ENCODE measurements around the gene ARL15.

Gene ARL15

DNA sequence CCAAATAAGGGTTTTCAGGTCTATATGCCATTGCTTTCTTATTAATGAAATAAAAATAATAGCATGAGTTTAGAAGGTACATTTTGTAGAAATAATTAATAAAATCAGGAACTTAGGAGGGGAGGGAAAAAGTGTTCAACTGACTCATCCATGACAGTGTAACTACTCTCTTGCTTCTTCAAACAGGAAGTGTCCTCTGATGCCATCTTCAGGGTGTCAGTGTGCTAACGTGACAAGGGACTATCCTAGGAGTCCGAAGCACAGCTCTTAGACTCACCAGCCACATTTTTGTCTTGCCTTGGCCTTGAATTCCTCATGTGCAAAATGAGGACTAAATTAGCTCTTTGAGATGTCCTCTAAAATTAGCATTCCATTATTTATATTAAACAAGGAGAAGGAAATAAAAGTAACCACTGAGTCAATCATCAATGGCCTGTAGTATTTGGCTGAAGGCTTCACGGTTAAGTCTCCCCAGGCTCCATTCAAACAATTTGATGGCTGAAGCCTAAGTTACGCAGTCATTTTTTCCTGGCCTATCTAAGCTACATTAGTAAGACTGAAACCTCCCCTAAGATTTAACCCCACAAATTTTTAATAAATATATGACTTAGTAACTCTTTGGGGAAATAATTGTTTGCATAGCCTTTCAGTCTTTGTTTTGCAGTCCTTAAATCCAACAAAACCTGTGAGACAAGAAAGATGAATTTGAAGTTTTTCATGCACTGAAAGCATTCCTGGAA, 151.1 kb downstream of the ARL15 start:
- no peak for DNase-seq (ENCODE audit: low read depth in 2 of 2)

DNA sequence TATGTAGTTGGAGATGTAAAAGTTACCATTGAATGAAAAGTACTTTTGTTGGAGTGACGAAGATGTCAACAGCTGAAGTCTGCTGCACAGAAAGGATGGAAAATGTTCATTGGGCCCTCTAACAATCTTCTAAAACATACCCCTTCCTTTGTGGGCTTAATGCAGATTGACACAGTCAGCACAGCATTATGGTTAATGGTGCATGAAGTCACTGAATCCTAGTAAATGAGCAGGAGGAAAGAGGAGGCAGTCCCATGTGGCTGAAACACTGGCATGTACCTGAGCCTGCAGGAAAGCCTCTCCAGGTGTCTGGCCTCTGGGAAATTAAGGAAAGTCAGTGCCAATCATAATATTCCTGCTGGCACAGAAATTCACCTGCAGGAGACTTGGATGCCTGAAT, 153.8 kb downstream of the ARL15 start:
- DNase-seq (ENCODE audit: low read depth in 2 of 2), result no peak

DNA sequence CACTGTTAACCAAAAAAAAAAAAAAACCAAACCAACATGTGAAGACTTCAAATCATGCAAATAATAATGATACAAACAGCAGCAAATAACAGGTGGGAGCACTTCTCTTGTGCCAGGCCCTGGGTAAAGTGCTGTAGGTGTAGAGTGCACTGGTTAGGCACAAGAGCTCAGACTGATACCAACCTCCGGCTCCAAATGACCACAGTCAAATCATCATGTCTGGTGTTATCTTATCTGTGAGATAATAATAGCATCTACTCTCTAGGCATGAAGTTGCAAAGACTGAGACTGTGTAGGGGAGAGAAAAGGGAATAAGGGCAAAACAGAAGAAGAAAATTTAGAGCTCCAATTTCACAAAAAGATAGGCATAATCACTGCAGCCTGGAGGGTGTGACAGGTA, 159.5 kb downstream of the ARL15 start:
- DNase-seq (ENCODE audit: low read depth in 2 of 2), result no peak

DNA sequence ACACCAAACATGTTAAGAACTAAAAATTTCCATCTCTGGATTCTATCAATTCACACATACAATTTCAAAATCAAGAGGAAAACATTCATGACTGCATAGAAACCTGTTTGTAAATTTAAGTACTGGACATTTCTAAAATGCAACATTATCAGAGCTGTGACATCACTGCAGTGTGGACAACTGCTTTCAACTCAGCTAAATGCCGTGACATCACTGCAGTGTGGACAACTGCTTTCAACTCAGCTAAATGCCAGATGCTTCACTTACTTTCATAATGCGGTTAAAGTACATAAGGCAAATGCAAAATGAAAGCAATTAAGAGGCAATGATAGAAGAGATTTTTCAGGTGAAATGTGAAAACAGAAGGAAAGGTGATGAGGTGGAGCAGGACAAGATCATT, 161.5 kb downstream of the ARL15 start:
- no peak for DNase-seq (ENCODE audit: low read depth in 2 of 2)

DNA sequence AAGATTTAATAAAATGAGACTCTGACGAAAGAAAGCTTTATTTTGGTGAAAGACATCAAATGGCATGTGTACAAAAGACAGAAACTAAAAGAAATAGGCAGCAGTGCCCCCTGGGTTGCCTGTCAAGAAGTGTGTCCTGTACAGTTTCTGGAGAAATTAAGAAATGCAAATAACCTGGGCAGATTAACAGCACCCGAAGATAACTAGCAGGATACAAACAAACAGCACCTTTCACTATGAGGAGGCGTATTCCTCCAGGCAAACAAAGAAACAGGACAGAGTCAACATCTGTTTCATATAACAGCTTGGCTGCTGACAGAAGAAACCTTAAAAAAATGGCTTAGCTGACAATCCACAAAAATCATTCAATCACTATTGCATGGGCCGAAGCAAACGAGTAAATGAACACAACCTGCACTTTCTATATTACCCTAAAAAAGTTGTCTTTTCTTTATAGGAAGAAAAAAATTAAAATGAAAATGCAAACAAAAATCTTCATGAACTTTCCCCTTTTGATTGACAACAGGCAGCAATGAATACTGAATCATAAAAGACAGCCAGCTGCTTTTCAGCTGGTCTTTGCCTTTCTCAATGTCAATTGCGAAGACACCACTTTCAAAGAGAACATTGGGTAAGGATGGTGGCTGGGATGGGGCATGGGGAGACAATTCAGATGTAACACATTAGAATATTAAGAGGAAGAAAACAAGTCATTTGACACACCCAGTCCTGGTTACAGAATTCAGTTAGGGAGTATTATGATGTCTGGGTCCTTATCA, 162.1 kb downstream of the ARL15 start:
- DNase-seq (ENCODE audit: low read depth in 2 of 2), result no peak

DNA sequence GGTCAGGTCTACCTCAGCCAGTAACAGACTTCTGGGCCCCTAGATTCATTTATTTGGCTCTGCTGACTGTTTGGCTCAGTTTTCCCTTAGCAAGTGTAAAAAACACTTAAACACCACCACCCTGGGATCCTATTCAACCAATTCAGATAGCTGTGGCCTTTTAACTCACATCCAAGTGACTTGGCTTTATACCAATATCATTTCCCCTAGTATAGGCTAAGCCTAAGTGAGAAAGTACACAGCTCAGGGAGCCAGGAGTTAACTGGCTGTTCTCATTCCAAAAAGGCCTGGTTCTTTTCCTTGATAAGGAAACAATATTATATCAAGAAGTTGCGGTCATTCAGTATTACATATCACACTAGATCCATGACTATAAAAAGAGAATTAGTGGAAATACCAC, 163.5 kb downstream of the ARL15 start:
- DNase-seq (ENCODE audit: low read depth in 2 of 2), result no peak

DNA sequence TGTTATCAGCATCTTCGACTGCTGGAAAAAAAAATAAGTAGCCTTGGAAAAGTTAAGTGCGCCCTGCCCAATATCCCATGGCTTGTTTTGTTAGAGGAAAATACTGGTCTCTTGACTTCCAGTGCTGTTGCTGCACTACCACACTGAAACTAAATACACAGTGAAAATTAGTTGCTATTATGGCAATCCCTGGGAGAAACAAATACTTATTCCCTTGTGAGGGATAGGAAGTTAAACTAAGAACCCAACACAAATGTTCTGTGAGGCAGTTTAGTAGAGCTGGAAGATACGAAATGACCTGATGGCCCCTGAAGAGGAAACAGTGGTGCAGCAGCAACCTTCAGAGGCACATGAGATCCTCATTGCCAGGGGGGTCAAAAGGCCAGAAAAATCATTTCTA, 164.0 kb downstream of the ARL15 start:
- DNase-seq (ENCODE audit: low read depth in 2 of 2), result no peak

DNA sequence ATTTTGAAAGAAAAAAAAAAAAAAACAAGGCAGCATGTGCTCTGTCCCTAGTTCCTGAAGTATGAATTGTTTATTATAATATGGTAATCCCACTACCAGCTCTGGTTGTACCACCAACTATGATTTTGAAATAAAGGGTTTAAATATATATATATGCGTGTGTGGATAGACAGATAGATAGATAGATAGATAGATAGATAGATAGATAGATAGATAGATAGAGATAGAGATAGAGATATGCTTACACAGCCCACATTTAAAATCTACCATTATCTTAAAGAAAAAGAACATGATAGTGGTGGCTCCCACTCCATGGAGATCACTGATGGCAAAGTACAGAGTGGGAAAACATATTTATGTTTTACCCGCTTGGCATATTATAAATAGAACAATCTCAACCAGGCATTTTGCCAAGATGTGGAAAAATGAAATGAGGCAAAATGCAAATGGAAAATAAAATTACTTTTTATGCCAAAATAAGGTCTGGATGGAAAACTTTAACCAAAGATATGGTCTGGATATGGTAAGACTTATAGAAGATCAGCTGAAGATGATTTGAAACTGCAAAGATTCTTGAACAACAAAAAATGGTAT, 170.0 kb downstream of the ARL15 start:
- DNase-seq (ENCODE audit: low read depth in 2 of 2), result no peak

DNA sequence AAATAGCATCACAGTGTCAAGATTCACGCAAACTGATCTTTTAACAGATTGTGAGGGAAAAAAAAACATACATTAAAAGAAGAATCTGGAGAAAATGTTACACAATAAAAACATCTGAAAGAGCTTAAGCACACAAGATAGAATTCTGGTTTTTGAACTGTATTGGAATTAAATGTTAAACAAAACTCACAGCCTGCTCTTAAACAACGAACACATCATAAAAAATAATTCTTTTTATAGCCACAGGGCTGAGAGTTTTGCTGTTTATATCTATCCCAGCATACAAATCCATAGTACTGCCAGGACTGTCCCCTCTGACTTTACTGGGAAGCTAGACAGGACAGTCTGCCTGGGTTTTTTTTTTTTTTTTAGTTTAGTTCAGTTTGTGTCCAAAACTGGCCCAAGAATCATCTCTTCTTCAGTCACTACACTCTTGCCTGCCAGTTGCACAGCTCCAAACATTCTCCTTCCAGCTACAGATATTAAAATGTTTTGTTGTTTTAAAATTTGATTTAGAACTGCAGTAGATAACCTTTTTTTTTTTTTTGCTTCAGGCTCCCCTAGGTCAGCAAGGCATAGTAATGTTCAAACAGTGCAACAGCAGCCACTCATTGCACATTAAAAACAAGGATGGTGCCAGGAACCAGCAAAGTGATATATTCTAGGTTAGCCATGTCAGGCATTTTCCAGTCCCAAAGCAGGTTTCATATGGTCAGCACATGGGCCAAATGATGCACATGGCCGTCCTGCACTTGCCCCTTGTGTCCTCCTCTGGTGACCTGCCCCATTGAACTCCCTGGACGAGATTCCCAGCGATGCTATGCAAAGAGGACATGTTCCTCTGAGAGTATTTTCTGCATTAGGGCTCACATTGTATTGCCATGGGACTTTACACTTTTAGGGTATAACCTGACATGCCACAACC, 173.6 kb downstream of the ARL15 start:
- no peak for DNase-seq (ENCODE audit: low read depth in 2 of 2)

DNA sequence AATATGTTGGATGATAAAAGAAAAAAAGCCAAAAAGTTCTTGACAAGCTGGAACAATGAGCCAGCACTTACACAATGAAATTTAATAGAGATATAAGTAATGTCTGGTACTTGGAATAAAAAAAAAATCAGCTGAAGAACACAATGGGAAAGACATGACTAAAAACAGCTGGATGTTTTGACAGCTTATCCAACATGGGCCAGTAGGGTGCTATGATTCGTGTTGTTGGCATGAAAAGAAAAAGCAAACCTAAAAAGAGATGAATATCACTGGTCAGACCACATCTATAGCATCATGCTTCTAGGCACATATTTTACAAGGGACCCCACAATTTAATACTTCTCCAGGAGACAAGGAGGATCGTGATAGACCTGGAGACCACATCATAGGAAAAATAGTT, 175.3 kb downstream of the ARL15 start:
- no peak for DNase-seq (ENCODE audit: low read depth in 2 of 2)

DNA sequence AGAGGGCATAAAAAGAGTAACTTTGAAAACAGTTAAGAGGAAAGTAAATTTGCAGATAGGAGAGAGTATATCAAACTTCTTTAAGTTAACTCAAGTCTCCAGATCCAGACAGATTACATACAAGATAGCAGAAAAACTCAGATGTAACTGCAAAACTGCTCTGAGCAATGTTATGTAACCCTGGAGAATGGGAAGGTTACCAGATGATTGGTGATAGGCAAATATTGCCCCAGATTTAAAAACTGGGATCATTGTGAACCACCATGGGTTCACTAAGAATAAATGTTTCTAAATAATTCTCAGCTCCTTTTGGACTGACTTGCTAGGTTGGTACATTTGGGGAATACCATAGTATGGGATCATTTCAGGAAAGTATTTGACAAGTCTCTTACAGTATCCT, 176.5 kb downstream of the ARL15 start:
- DNase-seq (ENCODE audit: low read depth in 2 of 2), result no peak

DNA sequence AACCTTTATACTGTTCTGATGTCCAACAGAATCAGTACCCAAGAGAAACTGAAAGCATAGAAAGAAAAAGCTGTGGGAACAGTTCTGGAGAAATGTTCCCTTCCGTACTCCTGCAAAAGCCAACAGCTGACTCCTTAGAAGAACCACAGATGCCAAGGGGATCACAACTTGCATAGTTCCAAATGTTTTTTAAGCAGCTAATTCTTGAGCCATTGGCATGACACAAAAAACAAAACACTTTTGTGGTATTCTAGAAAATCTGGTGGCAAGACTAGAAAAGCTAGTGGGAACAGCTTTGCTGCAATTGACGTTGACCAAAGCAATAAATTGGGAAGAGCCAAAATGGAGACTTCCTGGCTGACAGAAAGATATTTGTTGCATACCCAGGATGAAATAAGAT, 189.9 kb downstream of the ARL15 start:
- no peak for DNase-seq (ENCODE audit: low read depth in 2 of 2)

DNA sequence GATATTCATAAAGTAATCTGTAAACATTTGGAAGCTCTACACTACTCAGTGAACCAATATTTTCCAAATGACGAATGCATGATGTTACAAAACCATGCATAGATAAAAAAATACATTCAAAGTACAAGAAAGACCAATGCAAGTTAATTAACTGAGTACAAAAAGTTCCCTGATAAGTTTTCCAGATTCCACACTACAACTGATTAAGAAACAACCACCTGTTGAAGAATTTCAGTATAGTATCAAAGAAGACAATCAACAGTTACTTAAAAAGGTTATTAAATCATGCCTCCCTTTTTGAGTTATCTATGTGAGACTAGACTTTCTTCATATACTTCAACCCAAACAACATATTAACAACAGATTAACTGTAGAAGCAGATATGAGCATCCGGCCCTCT, 192.4 kb downstream of the ARL15 start:
- DNase-seq (ENCODE audit: low read depth in 2 of 2), result no peak

DNA sequence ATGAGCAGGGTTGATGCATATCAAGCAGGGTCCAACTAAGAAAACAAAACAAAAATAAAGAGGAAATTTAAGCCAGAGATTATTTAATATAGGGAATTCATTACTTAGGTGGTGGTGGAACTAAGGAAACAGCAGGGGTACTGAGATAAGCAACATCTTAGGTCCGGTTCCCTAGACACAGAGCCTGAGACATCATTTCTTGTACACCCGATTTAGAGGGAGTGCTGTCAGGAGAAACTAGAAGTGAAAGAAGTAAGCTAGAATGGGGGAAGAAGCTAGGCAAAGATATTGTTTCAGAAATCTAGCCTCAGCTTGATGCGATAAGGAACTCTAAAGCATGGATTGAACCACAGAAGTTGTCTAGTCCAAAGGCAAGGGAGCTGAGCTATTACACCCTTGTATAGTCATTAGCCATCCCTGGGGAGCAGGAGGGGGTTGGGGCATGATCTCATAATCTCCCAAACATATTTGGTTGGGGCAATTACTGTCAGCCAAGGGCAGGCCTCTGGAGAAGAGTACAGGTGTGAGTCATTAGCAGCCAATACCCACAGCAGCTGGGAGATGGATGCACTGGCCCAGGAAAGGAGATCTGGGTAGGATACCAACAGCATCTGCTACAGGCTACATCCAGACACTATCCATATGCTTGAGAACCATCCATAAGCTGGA, 194.5 kb downstream of the ARL15 start:
- no peak for DNase-seq (ENCODE audit: low read depth in 2 of 2)

DNA sequence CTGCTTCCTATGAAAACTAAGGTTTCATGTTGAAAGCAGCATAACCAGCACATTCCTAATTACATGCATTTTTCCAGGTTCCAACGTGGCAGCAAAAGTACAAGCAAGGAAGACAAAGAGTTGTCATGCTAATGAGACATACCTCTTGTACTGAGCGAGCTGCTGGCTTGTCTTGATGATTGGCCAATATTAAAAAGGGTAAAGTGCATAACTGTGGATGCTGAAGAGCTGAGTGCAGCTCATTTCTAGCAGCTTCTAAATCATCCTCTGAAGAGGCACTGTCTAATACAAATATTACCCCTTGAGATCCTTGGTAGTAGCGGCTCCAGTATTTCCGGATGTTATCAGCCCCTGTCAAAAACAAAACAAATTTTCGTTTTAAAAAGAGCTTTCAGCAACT, 197.3 kb downstream of the ARL15 start:
- no peak for DNase-seq (ENCODE audit: low read depth in 2 of 2)

DNA sequence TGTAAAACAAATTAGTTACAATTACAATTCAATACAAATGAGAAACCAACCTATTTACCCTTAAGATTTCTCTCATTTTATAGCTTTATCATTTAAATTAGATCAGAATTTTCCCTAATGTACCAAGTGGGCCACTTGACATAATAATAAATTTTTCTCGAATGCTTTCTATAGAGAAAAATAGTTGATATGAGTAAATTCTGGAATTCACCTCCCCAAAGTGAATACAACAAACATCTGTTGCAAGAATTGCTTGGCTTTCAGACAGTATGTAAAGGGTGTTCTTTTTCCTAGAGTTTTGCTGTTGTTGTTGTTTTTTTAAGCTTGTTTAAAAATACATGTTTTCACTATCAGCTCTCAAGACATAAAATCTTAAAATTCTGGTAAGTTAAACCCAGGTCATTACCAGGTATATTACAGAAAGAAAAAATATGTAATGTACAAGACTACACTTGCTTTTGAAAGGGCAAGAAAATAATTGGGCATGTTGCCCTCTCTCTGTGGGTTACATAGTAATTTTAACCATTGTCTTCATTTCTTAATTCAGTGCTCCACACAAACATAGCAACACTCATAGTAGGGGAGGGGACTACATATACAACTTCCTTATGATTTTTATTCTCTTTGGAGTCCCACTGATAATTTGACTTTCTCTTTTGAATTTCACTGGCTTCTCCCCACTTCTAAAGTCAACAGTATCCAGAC, 200.6 kb downstream of the ARL15 start:
- DNase-seq (ENCODE audit: low read depth in 2 of 2), result no peak

DNA sequence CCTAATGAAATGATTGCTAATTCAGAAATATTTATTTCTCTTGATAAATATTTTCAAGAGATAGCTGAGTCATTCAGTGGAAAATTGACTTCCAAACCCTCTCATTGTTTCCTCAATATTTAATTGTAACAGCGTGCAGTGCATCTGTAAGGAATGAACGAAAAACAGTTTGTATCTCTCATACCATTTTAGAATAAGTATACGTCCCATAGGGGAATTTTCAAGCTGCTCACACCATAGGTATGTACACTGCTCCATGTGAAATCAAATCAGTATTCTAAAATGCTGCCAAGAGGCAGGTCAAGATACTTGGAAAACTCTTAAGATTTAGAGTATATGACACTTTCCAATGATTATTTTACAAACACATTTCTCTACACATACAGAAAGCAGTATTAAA, 202.2 kb downstream of the ARL15 start:
- DNase-seq (ENCODE audit: low read depth in 2 of 2), result no peak

DNA sequence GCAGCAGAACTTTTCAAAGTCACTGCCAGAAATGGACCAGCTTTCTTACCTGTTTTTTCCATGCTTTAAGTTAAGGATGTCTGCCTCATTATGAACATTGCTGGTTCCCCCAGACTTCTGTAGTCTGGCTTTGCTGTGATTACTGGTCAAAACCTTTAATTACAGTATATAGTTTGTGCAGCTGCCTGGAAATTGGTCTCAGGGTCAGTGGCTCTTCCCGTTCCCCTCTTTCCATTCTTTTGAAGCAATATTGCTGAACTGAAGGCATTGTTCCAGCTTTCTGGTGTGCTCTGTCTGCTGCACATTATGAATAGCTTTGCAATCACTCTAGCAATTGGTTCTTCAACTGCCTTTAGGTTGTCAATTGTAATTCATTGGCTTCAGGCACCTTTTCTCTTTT, 206.5 kb downstream of the ARL15 start:
- DNase-seq (ENCODE audit: low read depth in 2 of 2), result no peak

DNA sequence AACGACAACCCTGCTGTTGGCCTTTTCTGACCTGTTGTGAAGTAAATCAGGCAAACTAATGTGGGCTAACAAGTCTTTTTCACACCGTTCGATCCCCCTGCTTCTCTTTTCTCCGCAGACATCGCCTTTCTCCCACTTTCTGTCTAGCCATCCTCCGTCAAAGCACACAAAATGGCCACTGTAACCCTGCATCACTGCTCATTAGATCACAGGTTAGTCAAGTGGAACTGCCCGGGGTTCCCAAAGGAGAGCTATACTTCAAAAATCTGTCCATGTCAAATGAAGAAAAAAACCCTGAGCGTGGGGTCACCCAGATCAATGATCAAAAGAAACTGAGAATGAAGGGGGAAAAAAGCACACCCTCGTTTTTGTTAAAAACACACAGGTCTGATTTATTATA, 212.1 kb downstream of the ARL15 start:
- no peak for DNase-seq (ENCODE audit: low read depth in 2 of 2)

DNA sequence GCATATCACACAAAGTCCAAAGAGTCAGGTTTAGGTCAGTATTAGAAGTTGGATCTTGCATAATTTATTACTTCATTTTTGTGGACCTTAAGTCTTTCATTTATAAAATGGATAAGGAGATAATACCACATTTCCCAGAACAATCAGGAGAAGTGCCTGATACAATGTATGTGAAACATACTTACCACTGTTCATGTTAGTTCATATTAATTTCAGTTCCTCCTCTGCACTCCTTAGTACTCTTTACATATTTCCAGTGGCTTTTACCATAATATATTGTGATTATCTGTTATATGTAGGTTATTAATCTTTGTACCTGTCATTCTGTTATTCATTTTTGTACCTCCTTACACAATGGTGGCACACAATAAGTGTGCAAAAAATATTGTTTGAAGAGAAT, 214.4 kb downstream of the ARL15 start:
- DNase-seq (ENCODE audit: low read depth in 2 of 2), result no peak

DNA sequence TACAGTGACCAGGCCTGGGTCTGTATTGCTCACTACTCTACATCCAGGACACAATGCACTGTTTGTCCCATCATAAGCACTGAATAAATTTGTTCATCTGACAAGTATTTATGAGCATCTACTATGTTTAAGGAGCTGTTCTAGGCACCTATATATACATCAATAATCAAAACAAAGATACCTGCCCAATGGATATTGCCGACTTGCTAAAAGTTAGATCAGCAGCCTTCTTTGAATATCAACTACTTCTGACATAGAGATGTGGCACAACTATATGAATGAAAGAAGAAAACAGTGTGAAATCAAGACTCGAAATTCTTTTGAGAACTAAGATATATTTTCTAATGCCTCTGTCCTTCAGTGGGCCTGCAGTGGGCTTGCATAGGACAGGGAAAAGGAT, 215.7 kb downstream of the ARL15 start:
- DNase-seq (ENCODE audit: low read depth in 2 of 2), result no peak
